CD4-positive, alpha-beta T cell (primary cell): Measurements from ENCODE around the gene NSFL1C. TPM values are rescaled to one million over a fixed set of nuclear protein-coding genes. Genes with fewer than 3 reads are reported as not detected.

Source experiments
- ATAC-seq: fragments of 200-7000 bp; cut with Tn5 transposase; one replicate; pipeline ENCODE4 v1.10.0; 2022; ENCODE audit warnings: mild to moderate bottlenecking; ENCODE audit not compliant: poor library complexity
- CTCF ChIA-PET: fragments of 350-600 bp; sonication (Branson Sonifier 250); formaldehyde crosslinking; loops from one replicate; lab custom pipeline; 2021; ENCODE audit warnings: antibody characterized with exemption, inconsistent platforms; lab: Charles Lee
- POLR2A ChIA-PET: fragments of 350-600 bp; sonication (Branson Sonifier 250); formaldehyde crosslinking; loops from one replicate; lab custom pipeline; 2021; ENCODE audit warnings: antibody characterized with exemption, inconsistent platforms; lab: Charles Lee
- DNase-seq, 14 experiments: peaks; one replicate each; pipeline ENCODE4 v3.0.0-alpha.2; 2013 to 2020; ENCODE audit warnings: mixed read lengths in 2 of 14
- H3K27ac ChIP-seq, 2 donors: one replicate each; pipeline versions ENCODE4 v1.5.1 to v1.7.0; 2013; ENCODE audit warnings: low read length in 2 of 2, low read depth in 1 of 2, mild to moderate bottlenecking in 1 of 2
- H3K27me3 ChIP-seq, 2 experiments: 1 replicate in 1 of 2; 2 replicates in 1 of 2; pipeline versions ENCODE4 v1.6.1 to v1.7.0; 2013; ENCODE audit warnings: low read length in 2 of 2, control low read depth in 1 of 2, mild to moderate bottlenecking in 1 of 2, moderate library complexity in 1 of 2; ENCODE audit not compliant: insufficient read depth in 2 of 2, control insufficient read depth in 1 of 2
- H3K36me3 ChIP-seq: one replicate; pipeline ENCODE4 v1.6.1; 2013; ENCODE audit warnings: low read length, control low read depth; ENCODE audit not compliant: insufficient read depth
- H3K4me1 ChIP-seq: one replicate; pipeline ENCODE4 v1.6.1; 2013; ENCODE audit warnings: low read length, control low read depth; ENCODE audit not compliant: insufficient read depth
- H3K4me3 ChIP-seq: one replicate; pipeline ENCODE4 v1.5.1; 2013; ENCODE audit warnings: mild to moderate bottlenecking, low read length, moderate library complexity
- H3K9me3 ChIP-seq, 2 experiments: 1 replicate in 1 of 2; 2 replicates in 1 of 2; pipeline versions ENCODE4 v1.6.1 to v1.7.0; 2013; ENCODE audit warnings: low read length in 2 of 2, mild to moderate bottlenecking in 2 of 2, control low read depth in 1 of 2, moderate library complexity in 1 of 2; ENCODE audit not compliant: control insufficient read depth in 1 of 2, insufficient read depth in 1 of 2
- H3K27ac Mint-ChIP-seq: one replicate; pipeline ENCODE4 v1.8.0; 2020; ENCODE audit warnings: mixed read lengths
- H3K27me3 Mint-ChIP-seq: one replicate; pipeline ENCODE4 v1.8.0; 2021; ENCODE audit warnings: mixed read lengths
- H3K36me3 Mint-ChIP-seq: one replicate; pipeline ENCODE4 v1.8.0; 2021; ENCODE audit warnings: low read depth, mixed read lengths
- H3K4me1 Mint-ChIP-seq: one replicate; pipeline ENCODE4 v1.8.0; 2021; ENCODE audit warnings: low read depth, mixed read lengths
- H3K4me3 Mint-ChIP-seq: one replicate; pipeline ENCODE4 v1.8.0; 2020; ENCODE audit warnings: mild to moderate bottlenecking, mixed read lengths
- H3K9me3 Mint-ChIP-seq: one replicate; pipeline ENCODE4 v1.8.0; 2020; ENCODE audit warnings: mixed read lengths
- intact Hi-C, 2 experiments: fragments of 100-400 bp; cut with DNase I in 1 of 2; cut with micrococcal nuclease in 1 of 2; formaldehyde crosslinking; loops; one replicate each; pipeline versions ENCODE4 v1.15.1 to v1.9.0; 2023 to 2025; cut with DNase I, micrococcal nuclease
- total RNA-seq, 174 experiments: library from RNA in 2 of 174; stranded (reverse) in 2 of 174; gene quantifications; one replicate each; pipeline ENCODE4 v1.2.3 and lab custom pipeline; 2021 to 2026
- TF ChIP-seq, protein P1 (sequence below): fragments of 200-600 bp; IDR thresholded peaks from one replicate; pipeline ENCODE4 v1.8.0; 2022; ENCODE audit warnings: antibody characterized with exemption, mild to moderate bottlenecking

NSFL1C gene
- total RNA-seq, 2 experiments from 2014 or later: 53.2 to 53.4 TPM

DNA sequence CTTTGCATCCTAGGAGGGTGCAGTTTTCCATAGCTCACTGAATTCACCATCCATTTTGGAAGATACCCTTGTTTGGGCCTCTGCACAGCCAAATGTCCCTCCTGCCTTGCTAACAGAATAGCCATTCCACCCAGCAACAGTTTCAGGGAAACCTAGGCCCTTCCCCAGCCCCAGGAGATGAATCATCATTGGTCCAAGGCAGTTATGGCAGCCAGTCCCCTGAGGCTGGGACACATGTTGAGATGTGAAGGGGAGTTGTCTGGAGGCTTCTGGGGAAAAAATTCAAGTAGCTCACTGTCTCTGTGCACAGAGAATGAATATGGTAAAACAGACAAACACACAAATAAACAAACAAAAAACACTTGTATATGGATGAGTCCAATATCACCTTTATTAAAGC is 41.9 kb upstream of the NSFL1C start:
- ChIA-PET CTCF (interaction anchor here (1.4 to 3.5 kb wide), 4 partner anchors 14 to 269 kb away, joined by 3 to 25 read pairs (median 14); no protein-coding TSS in a partner anchor), POLR2A (interaction anchor here (0.6 to 1.8 kb wide), 3 partner anchors 220 to 268 kb away, joined by 3 to 6 read pairs (median 5); no protein-coding TSS in a partner anchor)
- intact Hi-C loops: loop anchor here in 1 of 2 experiments (5.0 kb wide), 1 partner anchor 129 kb away; no protein-coding TSS in a partner anchor
- H3K27me3 ChIP-seq: peaks cover 0 to 3% of the 10 kb centered on the region in 2 experiments
- no peak for DNase-seq
- no peak overlapping the region for H3K27ac ChIP-seq
- H3K27ac Mint-ChIP-seq: no peak overlapping the region
- no peaks in the 10 kb centered on the region for H3K36me3 ChIP-seq
- H3K9me3 Mint-ChIP-seq: peaks cover 4% of the 10 kb centered on the region
- no peaks in the 10 kb centered on the region for H3K9me3 ChIP-seq
- no peaks in the 10 kb centered on the region for H3K36me3 Mint-ChIP-seq
- no peak for ATAC-seq
- H3K4me1 Mint-ChIP-seq: peaks cover 2% of the 10 kb centered on the region
- H3K27me3 Mint-ChIP-seq: peaks cover 2% of the 10 kb centered on the region
- no peak overlapping the region for H3K4me3 Mint-ChIP-seq
- H3K4me1 ChIP-seq: no peaks in the 10 kb centered on the region
- H3K4me3 ChIP-seq: no peak overlapping the region
- TF ChIP-seq, protein P1, sequence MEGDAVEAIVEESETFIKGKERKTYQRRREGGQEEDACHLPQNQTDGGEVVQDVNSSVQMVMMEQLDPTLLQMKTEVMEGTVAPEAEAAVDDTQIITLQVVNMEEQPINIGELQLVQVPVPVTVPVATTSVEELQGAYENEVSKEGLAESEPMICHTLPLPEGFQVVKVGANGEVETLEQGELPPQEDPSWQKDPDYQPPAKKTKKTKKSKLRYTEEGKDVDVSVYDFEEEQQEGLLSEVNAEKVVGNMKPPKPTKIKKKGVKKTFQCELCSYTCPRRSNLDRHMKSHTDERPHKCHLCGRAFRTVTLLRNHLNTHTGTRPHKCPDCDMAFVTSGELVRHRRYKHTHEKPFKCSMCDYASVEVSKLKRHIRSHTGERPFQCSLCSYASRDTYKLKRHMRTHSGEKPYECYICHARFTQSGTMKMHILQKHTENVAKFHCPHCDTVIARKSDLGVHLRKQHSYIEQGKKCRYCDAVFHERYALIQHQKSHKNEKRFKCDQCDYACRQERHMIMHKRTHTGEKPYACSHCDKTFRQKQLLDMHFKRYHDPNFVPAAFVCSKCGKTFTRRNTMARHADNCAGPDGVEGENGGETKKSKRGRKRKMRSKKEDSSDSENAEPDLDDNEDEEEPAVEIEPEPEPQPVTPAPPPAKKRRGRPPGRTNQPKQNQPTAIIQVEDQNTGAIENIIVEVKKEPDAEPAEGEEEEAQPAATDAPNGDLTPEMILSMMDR: no peak

DNA sequence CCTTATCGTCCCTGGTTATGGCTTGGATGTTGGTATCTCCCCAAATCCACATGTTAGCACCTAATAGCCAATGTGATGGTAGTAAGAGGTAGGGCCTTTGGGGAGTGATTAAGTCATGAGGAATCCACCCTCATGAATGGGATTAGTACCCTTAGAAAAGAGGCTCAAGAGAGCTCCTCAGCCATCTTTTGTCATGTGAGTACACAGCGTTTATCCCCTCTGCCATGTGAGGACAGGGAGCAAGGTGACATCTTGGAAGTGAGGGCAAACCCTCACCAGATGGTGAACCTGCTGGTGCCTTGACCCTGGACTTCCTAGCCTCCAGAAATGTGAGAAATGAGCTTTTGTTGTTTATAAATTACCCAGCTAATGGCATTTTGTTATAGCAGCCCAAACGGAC is 40.6 kb upstream of the NSFL1C start:
- Mint-ChIP-seq H3K4me1 (peaks cover 5% of the 10 kb centered on the region), H3K4me3 (no peak overlapping the region), H3K27ac (no peak overlapping the region), H3K36me3 (no peaks in the 10 kb centered on the region), H3K9me3 (peaks cover 1% of the 10 kb centered on the region), H3K27me3 (peaks cover 6% of the 10 kb centered on the region)
- no peak overlapping the region for H3K4me3 ChIP-seq
- H3K36me3 ChIP-seq: no peaks in the 10 kb centered on the region
- intact Hi-C loops: loop anchor here in 1 of 2 experiments (5.0 kb wide), 1 partner anchor 130 kb away; no protein-coding TSS in a partner anchor
- TF ChIP-seq, protein P1: no peak
- POLR2A ChIA-PET: no interaction called here
- H3K27me3 ChIP-seq: peaks cover 0 to 3% of the 10 kb centered on the region in 2 experiments
- CTCF ChIA-PET: interaction anchor here (1.0 to 3.2 kb wide), 3 partner anchors 227 to 270 kb away, joined by 3 to 25 read pairs (median 3); no protein-coding TSS in a partner anchor
- no peaks in the 10 kb centered on the region for H3K9me3 ChIP-seq
- H3K4me1 ChIP-seq: no peaks in the 10 kb centered on the region
- ATAC-seq (no peak), DNase-seq (no peak)
- H3K27ac ChIP-seq: no peak overlapping the region

DNA sequence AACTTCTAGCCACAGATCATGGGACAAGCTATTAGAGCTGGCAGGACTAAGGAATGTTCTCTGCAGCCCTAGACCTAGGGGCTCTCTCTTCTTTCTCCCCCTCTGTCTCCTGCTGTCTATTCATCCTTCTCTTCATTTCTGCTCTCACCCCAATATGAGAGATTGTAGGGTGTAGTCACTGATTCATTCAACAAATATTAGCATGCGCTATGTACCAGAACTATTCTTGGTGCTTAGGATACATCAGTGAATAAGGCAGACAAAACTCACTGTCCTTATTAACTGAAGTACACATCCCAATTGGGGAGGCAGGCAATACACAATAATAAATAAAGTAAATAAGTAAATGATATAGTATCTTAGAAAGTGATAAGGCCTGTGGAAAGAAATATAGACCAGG is 39.2 kb upstream of the NSFL1C start:
- Histone ChIP-seq H3K9me3 (no peaks in the 10 kb centered on the region), H3K4me1 (no peaks in the 10 kb centered on the region), H3K4me3 (no peak overlapping the region), H3K36me3 (no peaks in the 10 kb centered on the region), H3K27ac (no peak overlapping the region), H3K27me3 (peaks cover 3 to 8% of the 10 kb centered on the region in 2 experiments)
- no peaks in the 10 kb centered on the region for H3K36me3 Mint-ChIP-seq
- TF ChIP-seq, protein P1: no peak
- intact Hi-C loops: loop anchor here in 1 of 2 experiments (5.0 kb wide), 1 partner anchor 131 kb away; no protein-coding TSS in a partner anchor
- no peak for ATAC-seq
- POLR2A ChIA-PET: no interaction called here
- H3K4me3 Mint-ChIP-seq: no peak overlapping the region
- peaks cover 2% of the 10 kb centered on the region for H3K9me3 Mint-ChIP-seq
- CTCF ChIA-PET: no interaction called here
- H3K27me3 Mint-ChIP-seq: peaks cover 13% of the 10 kb centered on the region
- DNase-seq: no peak
- H3K4me1 Mint-ChIP-seq: peaks cover 5% of the 10 kb centered on the region
- no peak overlapping the region for H3K27ac Mint-ChIP-seq
